K562 (cell line): ENCODE data around the gene RPL10A. TPM values are rescaled to one million over a fixed set of nuclear protein-coding genes. Genes with fewer than 3 reads are reported as not detected.
A peak's percentile ranks its signal among the peaks of the same experiment; 100 is the strongest.

Experiments used
- ADNP ChIP-seq: fragments of 200-800 bp; sonication (Bioruptor generic); IDR thresholded peaks from 2 replicates; pipeline ENCODE4 v1.6.1; 2016; ENCODE audit warnings: missing genetic modification characterization, missing compliant biosample characterization
- ATF1 ChIP-seq, 2 experiments: fragments of 450-650 bp in 1 of 2; IDR thresholded peaks; 2 replicates each; pipeline ENCODE4 v1.6.1; 2016; ENCODE audit warnings: missing compliant biosample characterization in 1 of 2, missing genetic modification characterization in 1 of 2
- BHLHE40 ChIP-seq: IDR thresholded peaks from 2 replicates; pipeline ENCODE4 v1.6.1; 2011; ENCODE audit warnings: low read length, improper control_type of control experiment
- CXXC5 ChIP-seq: fragments of 250-450 bp; sonication (Bioruptor Pico); IDR thresholded peaks from 2 replicates; pipeline ENCODE4 v1.8.0; 2022; ENCODE audit warnings: inconsistent platforms, mild to moderate bottlenecking, moderate library complexity
- EP400 ChIP-seq: fragments of 450-650 bp; IDR thresholded peaks from 2 replicates; pipeline ENCODE4 v1.6.1; 2017; ENCODE audit warnings: antibody characterized with exemption, mild to moderate bottlenecking, moderate library complexity
- ETV5 ChIP-seq: sonication (generic); formaldehyde crosslinking; IDR thresholded peaks from 2 replicates; pipeline ENCODE4 v1.4.0; 2020; ENCODE audit warnings: low read depth, mild to moderate bottlenecking, missing genetic modification reagents
- HDAC6 ChIP-seq: IDR thresholded peaks from 2 replicates; pipeline ENCODE4 v1.6.1; 2012; ENCODE audit warnings: low read depth, mild to moderate bottlenecking, control low read depth, inconsistent platforms, low read length, moderate library complexity
- HNRNPLL ChIP-seq: fragments of 200-400 bp; formaldehyde crosslinking; IDR thresholded peaks from 2 replicates; pipeline ENCODE4 v1.6.1; 2017; ENCODE audit warnings: low read length, low read depth, mild to moderate bottlenecking; ENCODE audit not compliant: poor library complexity, severe bottlenecking
- IRF9 ChIP-seq: fragments of 450-650 bp; IDR thresholded peaks from 2 replicates; pipeline ENCODE4 v1.6.1; 2016; ENCODE audit warnings: missing biosample characterization, missing genetic modification characterization
- JUN ChIP-seq, 2 experiments: sonication (generic) in 1 of 2; formaldehyde crosslinking in 1 of 2; IDR thresholded peaks; 2 replicates each; pipeline versions ENCODE4 v1.6.1 to v1.8.0; 2012 to 2022; ENCODE audit warnings: borderline replicate concordance in 2 of 2, mild to moderate bottlenecking in 2 of 2, improper control_type of control experiment in 1 of 2, low read depth in 1 of 2, low read length in 1 of 2, missing genetic modification reagents in 1 of 2
- NEUROD1 ChIP-seq: fragments of 150-350 bp; IDR thresholded peaks from 2 replicates; pipeline ENCODE4 v1.6.1; 2014; ENCODE audit warnings: borderline replicate concordance, low read length, low read depth; ENCODE audit not compliant: partially characterized antibody
- PHB ChIP-seq: fragments of 250-450 bp; sonication (Bioruptor Pico); IDR thresholded peaks from 2 replicates; pipeline ENCODE4 v1.5.0; 2021
- SREBF1 ChIP-seq: fragments of 150-350 bp; IDR thresholded peaks from 2 replicates; pipeline ENCODE4 v1.6.1; 2014; ENCODE audit warnings: antibody characterized with exemption, low read depth, low read length, borderline replicate concordance
- ZNF143 ChIP-seq: sonication (generic); formaldehyde crosslinking; IDR thresholded peaks from 2 replicates; pipeline ENCODE4 v1.9.0; 2022; ENCODE audit warnings: mild to moderate bottlenecking, missing genetic modification reagents
- polyA plus RNA-seq, 8 experiments: library from polyadenylated mRNA; depleted of rRNA in 4 of 8; stranded (reverse) in 5 of 8; unstranded in 3 of 8; fragments of >200 nt; fragmentation: Nextera tagmentation in 2 of 8; fragmentation: Illumina TruSeq in 1 of 8; extraction: Ambion mirVana in 2 of 8; extraction: Trizol in 1 of 8; gene quantifications; 2 replicates each; pipeline versions ENCODE4 v1.2.1 to v1.2.3, GENCODE V29; 2011 to 2014; ENCODE audit warnings: inconsistent platforms in 1 of 8, missing spikeins in 1 of 8
- total RNA-seq, 7 experiments: library from RNA; depleted of rRNA in 6 of 7; stranded (reverse); fragments of >200 nt in 6 of 7; fragmentation: Illumina TruSeq in 2 of 7; extraction: Trizol in 2 of 7; gene quantifications; 2 replicates each; pipeline versions ENCODE4 v1.2.1 to v1.2.3, GENCODE V29; 2011 to 2021; ENCODE audit warnings: low replicate concordance in 1 of 7
- TF ChIP-seq, protein P1 (sequence below): fragments of 450-650 bp; IDR thresholded peaks from 2 replicates; pipeline ENCODE4 v1.6.1; 2016; ENCODE audit warnings: borderline replicate concordance

RPL10A gene
- total and polyA plus RNA-seq, 9 of the 15 experiments (the other 6 are each of a cell fraction or from before 2014, with no cell fraction given): 1,589 to 3,237 (median 2,116) TPM

DNA sequence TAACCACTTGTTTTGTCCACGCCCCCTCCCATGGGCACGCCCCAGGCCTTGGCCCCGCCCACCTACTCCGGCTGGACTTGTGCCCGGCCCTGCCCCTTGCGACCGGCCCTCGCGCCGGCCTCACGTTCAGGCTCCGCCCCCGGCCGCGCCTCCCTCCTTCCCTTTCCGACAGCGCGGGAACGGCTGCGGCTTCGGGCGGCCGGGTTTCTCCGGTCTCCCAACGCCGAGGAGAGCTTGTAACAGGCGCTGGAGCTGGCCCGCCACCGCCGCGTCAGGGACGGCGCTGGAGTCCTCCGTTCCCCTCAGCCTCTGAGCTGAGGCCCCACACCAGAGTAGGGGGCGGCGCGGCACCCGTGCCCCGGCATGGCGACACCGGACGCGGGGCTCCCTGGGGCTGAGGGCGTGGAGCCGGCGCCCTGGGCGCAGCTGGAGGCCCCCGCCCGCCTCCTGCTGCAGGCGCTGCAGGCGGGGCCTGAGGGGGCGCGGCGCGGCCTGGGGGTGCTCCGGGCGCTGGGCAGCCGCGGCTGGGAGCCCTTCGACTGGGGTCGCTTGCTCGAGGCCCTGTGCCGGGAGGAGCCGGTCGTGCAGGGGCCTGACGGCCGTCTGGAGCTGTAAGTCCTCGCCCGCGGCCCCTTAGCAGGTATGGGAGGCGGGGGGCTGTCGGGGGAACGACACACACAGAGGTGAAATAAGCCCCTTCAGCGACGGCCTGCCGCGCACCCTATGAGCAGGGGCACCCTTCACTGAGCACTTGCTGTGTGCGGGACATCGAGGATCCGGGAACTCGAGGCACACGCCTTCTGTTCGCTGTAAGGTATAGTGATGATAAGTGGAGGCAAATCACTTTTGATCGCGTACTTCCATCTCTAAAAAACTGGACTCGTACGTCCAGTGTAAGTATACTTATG is 15.8 kb upstream of the RPL10A start, which contains the start of gene FANCE (continued):
- TF ChIP-seq HNRNPLL (peak; percentile 79), ATF1 (CRISPR knock-in tag; IDR thresholded peaks at IDR 0.05) (no peak), ATF1 (tag; IDR thresholded peaks at IDR 0.05) (peak; percentile 69), BHLHE40 (peak; percentile 88), SREBF1 (no peak), JUN (IDR thresholded peaks at IDR 0.05; ENCODE audit: borderline replicate concordance, low read depth, low read length) (0 out of 2 replicates have a peak, but pooled peaks have one; percentile 3), JUN (CRISPR knock-in tag; IDR thresholded peaks at IDR 0.05; ENCODE audit: borderline replicate concordance) (peak; percentile 25; the same call in 1 of the 2 replicates), ZNF143 (CRISPR knock-in tag) (0 out of 2 replicates have a peak, but pooled peaks have one; percentile 26), CXXC5 (peak; percentile 94), EP400 (peak; percentile 81; the same call in 1 of the 2 replicates), PHB (CRISPR knock-in tag) (peak; percentile 86; the same call in 1 of the 2 replicates), ADNP (tag) (no peak), IRF9 (tag) (no peak), ETV5 (CRISPR knock-in tag) (peak; percentile 41; the same call in 1 of the 2 replicates), HDAC6 (no peak), NEUROD1 (peak; percentile 52)
- TF ChIP-seq, protein P1, sequence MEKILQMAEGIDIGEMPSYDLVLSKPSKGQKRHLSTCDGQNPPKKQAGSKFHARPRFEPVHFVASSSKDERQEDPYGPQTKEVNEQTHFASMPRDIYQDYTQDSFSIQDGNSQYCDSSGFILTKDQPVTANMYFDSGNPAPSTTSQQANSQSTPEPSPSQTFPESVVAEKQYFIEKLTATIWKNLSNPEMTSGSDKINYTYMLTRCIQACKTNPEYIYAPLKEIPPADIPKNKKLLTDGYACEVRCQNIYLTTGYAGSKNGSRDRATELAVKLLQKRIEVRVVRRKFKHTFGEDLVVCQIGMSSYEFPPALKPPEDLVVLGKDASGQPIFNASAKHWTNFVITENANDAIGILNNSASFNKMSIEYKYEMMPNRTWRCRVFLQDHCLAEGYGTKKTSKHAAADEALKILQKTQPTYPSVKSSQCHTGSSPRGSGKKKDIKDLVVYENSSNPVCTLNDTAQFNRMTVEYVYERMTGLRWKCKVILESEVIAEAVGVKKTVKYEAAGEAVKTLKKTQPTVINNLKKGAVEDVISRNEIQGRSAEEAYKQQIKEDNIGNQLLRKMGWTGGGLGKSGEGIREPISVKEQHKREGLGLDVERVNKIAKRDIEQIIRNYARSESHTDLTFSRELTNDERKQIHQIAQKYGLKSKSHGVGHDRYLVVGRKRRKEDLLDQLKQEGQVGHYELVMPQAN: peak; percentile 87
